ENCODE results near the gene VHLL. TPM values are rescaled to one million over a fixed set of nuclear protein-coding genes. Genes with fewer than 3 reads are reported as not detected.

Gene VHLL
- total and polyA plus RNA-seq, 2 of the 13 experiments (the other 11 are each of a cell fraction or from before 2014, with no cell fraction given): 0.24 TPM; not detected in 1

- TF ChIP-seq PAXIP1 (CRISPR knock-in tag; conservative IDR thresholded peaks at IDR 0.05): peak; percentile 66
- TF ChIP-seq BCLAF1 (IDR thresholded peaks at IDR 0.05): no peak
- TF ChIP-seq DR1 (CRISPR knock-in tag; IDR thresholded peaks at IDR 0.05): peak; percentile 61
- TF ChIP-seq, protein P1, sequence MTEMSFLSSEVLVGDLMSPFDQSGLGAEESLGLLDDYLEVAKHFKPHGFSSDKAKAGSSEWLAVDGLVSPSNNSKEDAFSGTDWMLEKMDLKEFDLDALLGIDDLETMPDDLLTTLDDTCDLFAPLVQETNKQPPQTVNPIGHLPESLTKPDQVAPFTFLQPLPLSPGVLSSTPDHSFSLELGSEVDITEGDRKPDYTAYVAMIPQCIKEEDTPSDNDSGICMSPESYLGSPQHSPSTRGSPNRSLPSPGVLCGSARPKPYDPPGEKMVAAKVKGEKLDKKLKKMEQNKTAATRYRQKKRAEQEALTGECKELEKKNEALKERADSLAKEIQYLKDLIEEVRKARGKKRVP (CRISPR knock-in tag; IDR thresholded peaks at IDR 0.05): peak in 1 of 2 experiments; percentile 61; a peak in 1 of 4 replicates
- 0 out of 2 replicates have a peak, but pooled peaks have one; percentile 39 for TF ChIP-seq MYPOP (CRISPR knock-in tag; IDR thresholded peaks at IDR 0.05)
- TF ChIP-seq HDAC1 (CRISPR knock-in tag; IDR thresholded peaks at IDR 0.05): peak; percentile 88
- TF ChIP-seq CBX5 (CRISPR knock-in tag; IDR thresholded peaks at IDR 0.05; ENCODE audit: borderline replicate concordance): 0 out of 2 replicates have a peak, but pooled peaks have one; percentile 83
- TF ChIP-seq, protein P2, sequence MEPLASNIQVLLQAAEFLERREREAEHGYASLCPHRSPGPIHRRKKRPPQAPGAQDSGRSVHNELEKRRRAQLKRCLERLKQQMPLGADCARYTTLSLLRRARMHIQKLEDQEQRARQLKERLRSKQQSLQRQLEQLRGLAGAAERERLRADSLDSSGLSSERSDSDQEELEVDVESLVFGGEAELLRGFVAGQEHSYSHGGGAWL (CRISPR knock-in tag; IDR thresholded peaks at IDR 0.05): peak; percentile 73
- TF ChIP-seq, protein P3, sequence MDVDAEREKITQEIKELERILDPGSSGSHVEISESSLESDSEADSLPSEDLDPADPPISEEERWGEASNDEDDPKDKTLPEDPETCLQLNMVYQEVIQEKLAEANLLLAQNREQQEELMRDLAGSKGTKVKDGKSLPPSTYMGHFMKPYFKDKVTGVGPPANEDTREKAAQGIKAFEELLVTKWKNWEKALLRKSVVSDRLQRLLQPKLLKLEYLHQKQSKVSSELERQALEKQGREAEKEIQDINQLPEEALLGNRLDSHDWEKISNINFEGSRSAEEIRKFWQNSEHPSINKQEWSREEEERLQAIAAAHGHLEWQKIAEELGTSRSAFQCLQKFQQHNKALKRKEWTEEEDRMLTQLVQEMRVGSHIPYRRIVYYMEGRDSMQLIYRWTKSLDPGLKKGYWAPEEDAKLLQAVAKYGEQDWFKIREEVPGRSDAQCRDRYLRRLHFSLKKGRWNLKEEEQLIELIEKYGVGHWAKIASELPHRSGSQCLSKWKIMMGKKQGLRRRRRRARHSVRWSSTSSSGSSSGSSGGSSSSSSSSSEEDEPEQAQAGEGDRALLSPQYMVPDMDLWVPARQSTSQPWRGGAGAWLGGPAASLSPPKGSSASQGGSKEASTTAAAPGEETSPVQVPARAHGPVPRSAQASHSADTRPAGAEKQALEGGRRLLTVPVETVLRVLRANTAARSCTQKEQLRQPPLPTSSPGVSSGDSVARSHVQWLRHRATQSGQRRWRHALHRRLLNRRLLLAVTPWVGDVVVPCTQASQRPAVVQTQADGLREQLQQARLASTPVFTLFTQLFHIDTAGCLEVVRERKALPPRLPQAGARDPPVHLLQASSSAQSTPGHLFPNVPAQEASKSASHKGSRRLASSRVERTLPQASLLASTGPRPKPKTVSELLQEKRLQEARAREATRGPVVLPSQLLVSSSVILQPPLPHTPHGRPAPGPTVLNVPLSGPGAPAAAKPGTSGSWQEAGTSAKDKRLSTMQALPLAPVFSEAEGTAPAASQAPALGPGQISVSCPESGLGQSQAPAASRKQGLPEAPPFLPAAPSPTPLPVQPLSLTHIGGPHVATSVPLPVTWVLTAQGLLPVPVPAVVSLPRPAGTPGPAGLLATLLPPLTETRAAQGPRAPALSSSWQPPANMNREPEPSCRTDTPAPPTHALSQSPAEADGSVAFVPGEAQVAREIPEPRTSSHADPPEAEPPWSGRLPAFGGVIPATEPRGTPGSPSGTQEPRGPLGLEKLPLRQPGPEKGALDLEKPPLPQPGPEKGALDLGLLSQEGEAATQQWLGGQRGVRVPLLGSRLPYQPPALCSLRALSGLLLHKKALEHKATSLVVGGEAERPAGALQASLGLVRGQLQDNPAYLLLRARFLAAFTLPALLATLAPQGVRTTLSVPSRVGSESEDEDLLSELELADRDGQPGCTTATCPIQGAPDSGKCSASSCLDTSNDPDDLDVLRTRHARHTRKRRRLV (CRISPR knock-in tag; IDR thresholded peaks at IDR 0.05): no peak
- peak; percentile 86 for TF ChIP-seq ZNF274 (CRISPR knock-in tag; IDR thresholded peaks at IDR 0.05)
- 0 out of 2 replicates have a peak, but pooled peaks have one; percentile 24 for TF ChIP-seq ZNF784 (CRISPR knock-in tag; IDR thresholded peaks at IDR 0.05; ENCODE audit: borderline replicate concordance)
- TF ChIP-seq ZNF564 (CRISPR knock-in tag; IDR thresholded peaks at IDR 0.05): no peak; the same call in 1 of the 2 replicates
Measured at GRCh38 chr1:156282479-156283222, 16.5 kb downstream of the VHLL start, which contains the start of gene SMG5 (continued).
